Right cardiac atrium (tissue), 5 donors: Measurements from ENCODE around the gene RAB7A. TPM values are rescaled to one million over a fixed set of nuclear protein-coding genes. Genes with fewer than 3 reads are reported as not detected.
"Not testable (repeated sequence)": the region's sequence is repeated elsewhere in the genome, so short reads cannot be mapped to it uniquely, and the experiment has no call there.

Experiments used
- ATAC-seq, 2 donors: fragments of 200-7000 bp; cut with Tn5 transposase; one replicate each; pipeline versions ENCODE4 v1.8.0 to v1.9.1; 2020; ENCODE audit warnings: moderate library complexity in 2 of 2, mild to moderate bottlenecking in 1 of 2
- DNase-seq, 3 donors: peaks; one replicate each; pipeline ENCODE4 v3.0.0-alpha.2; 2020
- H3K27ac ChIP-seq: one replicate; pipeline ENCODE4 v1.5.1; 2013; ENCODE audit warnings: mild to moderate bottlenecking, low read length, control low read depth, moderate library complexity
- H3K27me3 ChIP-seq: one replicate; pipeline ENCODE4 v1.6.1; 2013; ENCODE audit not compliant: control insufficient read depth, insufficient read depth
- H3K4me1 ChIP-seq: one replicate; pipeline ENCODE4 v1.6.1; 2013; ENCODE audit warnings: low read length; ENCODE audit not compliant: control insufficient read depth, insufficient read depth
- H3K4me3 ChIP-seq: one replicate; pipeline ENCODE4 v1.5.1; 2013; ENCODE audit warnings: low read length, control low read depth
- H3K9me3 ChIP-seq: one replicate; pipeline ENCODE4 v1.6.1; 2013; ENCODE audit warnings: low read length; ENCODE audit not compliant: control insufficient read depth
- WGBS: extraction: QIAGEN DNeasy Blood & Tissue Kit; methylation state at CpG from one replicate; pipeline ENCODE4 v1.1.7; 2013; 5-methylcytosine and 5-hydroxymethylcytosine counted together
- intact Hi-C, 4 donors: fragments of 100-400 bp; cut with DNase I; formaldehyde crosslinking; loops; one replicate each; pipeline versions ENCODE4 v1.11.0 to v1.14.0; 2022 to 2023
- polyA plus RNA-seq: library from polyadenylated mRNA; stranded (reverse); fragments of 200-250 nt; gene quantifications from one replicate; pipeline ENCODE4 v1.2.3, GENCODE V29; 2013
- total RNA-seq, 4 donors: library from RNA; stranded (reverse); fragmentation: NEBNext Ultra II Directional; extraction: Animal tissue kit (Norgen Biotek cat#: 25700); gene quantifications; one replicate each; pipeline ENCODE4 v1.2.1, GENCODE V29; 2021
- donor health status: healthy with polysubstance abuse.
- donor health status: DM: no; HTN: yes; CAD: no.
- donor health status: DM: no; HTN: no; CAD: no.
- donor health status: DM: no; HTN: yes; CAD: no; lungs with severe emphysema.
- donor health status: DM: yes; HTN: yes; CAD: no.

The RAB7A gene
- total and polyA plus RNA-seq, 5 donors: 192 to 242 (median 234) TPM

DNA sequence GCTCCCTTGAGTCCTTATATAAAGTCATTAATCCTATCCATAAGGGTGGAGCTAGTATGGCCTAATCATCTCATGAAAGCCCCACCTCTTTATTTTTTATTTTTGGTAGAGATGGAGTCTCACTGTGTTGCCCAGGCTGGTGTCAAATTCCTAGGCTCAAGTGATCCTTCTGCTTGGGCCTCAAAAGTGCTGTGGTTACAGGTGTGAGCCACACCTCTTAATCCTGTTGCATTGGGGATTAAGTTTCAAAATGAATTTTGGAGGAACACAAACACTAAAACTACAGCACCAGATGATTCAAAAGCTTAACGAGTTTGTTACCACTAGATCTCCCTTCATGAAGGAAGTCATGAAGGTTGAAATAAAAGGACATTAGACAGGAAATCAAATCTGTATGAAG, 27.7 kb downstream of the RAB7A start:
- Histone ChIP-seq H3K4me3 (no peak overlapping the region), H3K27ac (no peak overlapping the region), H3K9me3 (no peaks in the 10 kb centered on the region), H3K27me3 (no peaks in the 10 kb centered on the region), H3K4me1 (peaks cover 10% of the 10 kb centered on the region)
- ATAC-seq: no peak
- WGBS: 68% methylated on average over 1 of the region's 1 CpG
- DNase-seq: no peak
- intact Hi-C loops: no loop called here

DNA sequence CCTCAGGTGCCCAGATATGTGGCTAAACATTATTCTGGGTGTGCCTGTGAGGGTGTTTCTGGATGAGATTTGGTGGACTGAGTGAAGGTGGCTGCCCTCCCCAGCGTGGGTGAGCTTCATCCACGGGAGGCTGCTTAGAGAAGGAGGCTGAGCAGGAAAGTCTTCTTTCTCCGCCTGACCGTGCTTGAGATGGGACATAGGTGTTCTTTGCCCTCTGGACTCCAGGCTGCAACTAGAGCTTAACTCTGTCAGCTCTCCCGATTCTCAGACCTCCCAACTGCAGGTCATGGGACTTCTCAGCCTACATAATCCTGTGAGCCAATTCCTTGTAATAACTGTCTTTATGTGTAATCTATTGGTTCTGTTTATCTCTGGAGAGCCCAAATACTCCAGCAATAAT, 34.1 kb downstream of the RAB7A start:
- Histone ChIP-seq H3K9me3 (no peaks in the 10 kb centered on the region), H3K27me3 (no peaks in the 10 kb centered on the region), H3K27ac (no peak overlapping the region), H3K4me1 (peaks cover 5% of the 10 kb centered on the region), H3K4me3 (no peak overlapping the region)
- peak in 1 of 2 donors; percentile 7 for ATAC-seq
- 91% methylated on average over 5 of the region's 5 CpGs for WGBS
- intact Hi-C loops: no loop called here
- no peak for DNase-seq

- 74% methylated on average over 3 of the region's 3 CpGs for WGBS
- Histone ChIP-seq H3K27me3 (no peaks in the 10 kb centered on the region), H3K4me1 (peaks cover 5% of the 10 kb centered on the region), H3K4me3 (no peak overlapping the region), H3K9me3 (no peaks in the 10 kb centered on the region), H3K27ac (no peak overlapping the region)
- intact Hi-C loops: no loop called here
- ATAC-seq: no peak
- no peak for DNase-seq
Observed at GRCh38 chr3:128760881-128761280, 34.9 kb downstream of the RAB7A start.

DNA sequence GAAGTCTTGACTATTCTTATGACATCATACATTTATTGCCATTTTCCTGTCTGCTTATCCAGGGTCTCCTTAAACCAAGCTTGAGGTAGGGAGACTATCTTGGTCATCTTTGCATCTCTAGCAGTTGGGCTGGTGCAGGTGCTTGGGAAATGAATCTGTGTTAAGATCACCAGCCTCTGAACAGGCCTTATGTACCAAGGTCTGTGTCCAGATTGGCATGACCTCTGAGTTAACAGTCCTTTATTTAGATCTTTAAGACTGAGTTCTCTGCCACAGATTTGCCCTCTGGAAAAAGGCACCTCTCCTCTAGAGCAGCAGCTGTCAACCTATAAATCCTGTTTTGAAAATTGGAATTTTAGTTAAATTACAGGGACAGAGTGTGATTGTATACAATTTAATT, 35.4 kb downstream of the RAB7A start:
- Histone ChIP-seq H3K27me3 (no peaks in the 10 kb centered on the region), H3K9me3 (no peaks in the 10 kb centered on the region), H3K4me1 (peaks cover 5% of the 10 kb centered on the region), H3K4me3 (no peak overlapping the region), H3K27ac (no peak overlapping the region)
- ATAC-seq (no peak), DNase-seq (no peak)
- intact Hi-C loops: no loop called here

- DNase-seq (peak in 1 of 3 donors; percentile 58), ATAC-seq (peak; percentile 77 to 84)
- intact Hi-C loops: no loop called here
- peaks cover 13% of the 10 kb centered on the region for H3K4me1 ChIP-seq
- peak overlapping the region; percentile 25 for H3K27ac ChIP-seq
- no peak overlapping the region for H3K4me3 ChIP-seq
- 69% methylated on average over 5 of the region's 5 CpGs for WGBS
- no peaks in the 10 kb centered on the region for H3K9me3 ChIP-seq
- H3K27me3 ChIP-seq: no peaks in the 10 kb centered on the region
Observed at GRCh38 chr3:128763967-128764366, 38.0 kb downstream of the RAB7A start.

- WGBS: 97% methylated on average over 30 of the region's 30 CpGs
- H3K27ac ChIP-seq: no peak overlapping the region
- ATAC-seq: no peak
Observed at GRCh38 chr3:128764863-128765262, 38.9 kb downstream of the RAB7A start.

GRCh38 chr3:128767094-128767750, 41.2 kb downstream of the RAB7A start:
- Histone ChIP-seq H3K27me3 (no peaks in the 10 kb centered on the region), H3K27ac (no peak overlapping the region), H3K4me1 (peaks cover 8% of the 10 kb centered on the region), H3K9me3 (no peaks in the 10 kb centered on the region), H3K4me3 (no peak overlapping the region)
- no peak for ATAC-seq
- intact Hi-C loops: no loop called here
- WGBS: 69% methylated on average over 6 of the region's 6 CpGs
- DNase-seq: no peak

More at GRCh38 chr3:128764863-128765262, 38.9 kb downstream of the RAB7A start:
- Histone ChIP-seq H3K27me3 (no peaks in the 10 kb centered on the region), H3K4me3 (no peak overlapping the region), H3K9me3 (no peaks in the 10 kb centered on the region), H3K4me1 (peaks cover 11% of the 10 kb centered on the region)
- intact Hi-C loops: no loop called here
- peak in 2 of 3 donors; percentile 33 to 56 for DNase-seq

DNA sequence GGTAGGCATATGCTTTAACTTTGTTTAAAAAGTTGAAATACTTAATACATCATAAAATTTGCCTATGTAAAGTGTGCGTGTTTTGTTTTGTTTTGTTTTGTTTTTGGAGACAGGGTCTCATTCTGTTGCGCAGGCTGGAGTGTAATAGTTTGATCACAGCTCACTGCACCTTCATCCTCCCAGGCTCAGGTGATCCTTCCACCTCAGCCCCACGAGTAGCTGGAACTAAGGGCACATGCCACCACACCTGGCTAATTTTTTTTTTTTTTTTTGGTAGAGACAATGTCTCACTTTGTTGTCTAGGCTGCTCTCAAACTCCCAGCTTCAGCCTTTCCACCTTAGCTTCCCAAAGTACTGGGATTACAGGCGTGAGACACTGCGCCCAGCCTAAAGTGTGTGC, 42.5 kb downstream of the RAB7A start:
- H3K4me3 ChIP-seq: no peak overlapping the region
- no peaks in the 10 kb centered on the region for H3K27me3 ChIP-seq
- intact Hi-C loops: no loop called here
- H3K4me1 ChIP-seq: peaks cover 9% of the 10 kb centered on the region
- no peak overlapping the region for H3K27ac ChIP-seq
- 92% methylated on average over 5 of the region's 5 CpGs for WGBS
- ATAC-seq (no peak), DNase-seq (no peak)
- no peaks in the 10 kb centered on the region for H3K9me3 ChIP-seq

DNA sequence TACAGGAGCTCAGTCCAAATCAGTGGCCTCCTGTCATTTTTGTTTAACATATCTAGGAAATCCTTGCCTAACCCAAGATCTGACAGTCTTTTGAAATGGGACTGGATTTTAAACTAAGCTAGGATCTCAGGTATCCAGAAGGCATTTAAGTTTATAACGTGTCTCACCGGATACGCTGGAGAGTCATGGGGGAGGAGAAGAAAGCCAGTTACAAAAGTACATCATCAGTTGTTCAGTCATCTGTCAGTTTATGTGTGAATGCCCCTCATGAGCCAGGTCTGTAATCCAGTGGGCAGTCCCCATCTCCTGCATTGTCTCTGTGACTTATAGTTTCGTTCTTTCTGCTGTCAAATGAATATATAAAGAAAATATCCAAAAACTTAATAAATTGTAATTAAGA, 44.4 kb downstream of the RAB7A start:
- 85% methylated on average over 4 of the region's 4 CpGs for WGBS
- no peak overlapping the region for H3K27ac ChIP-seq
- H3K27me3 ChIP-seq: no peaks in the 10 kb centered on the region
- H3K4me1 ChIP-seq: peaks cover 16% of the 10 kb centered on the region
- DNase-seq (no peak), ATAC-seq (no peak)
- no peak overlapping the region for H3K4me3 ChIP-seq
- intact Hi-C loops: no loop called here
- H3K9me3 ChIP-seq: no peaks in the 10 kb centered on the region

DNA sequence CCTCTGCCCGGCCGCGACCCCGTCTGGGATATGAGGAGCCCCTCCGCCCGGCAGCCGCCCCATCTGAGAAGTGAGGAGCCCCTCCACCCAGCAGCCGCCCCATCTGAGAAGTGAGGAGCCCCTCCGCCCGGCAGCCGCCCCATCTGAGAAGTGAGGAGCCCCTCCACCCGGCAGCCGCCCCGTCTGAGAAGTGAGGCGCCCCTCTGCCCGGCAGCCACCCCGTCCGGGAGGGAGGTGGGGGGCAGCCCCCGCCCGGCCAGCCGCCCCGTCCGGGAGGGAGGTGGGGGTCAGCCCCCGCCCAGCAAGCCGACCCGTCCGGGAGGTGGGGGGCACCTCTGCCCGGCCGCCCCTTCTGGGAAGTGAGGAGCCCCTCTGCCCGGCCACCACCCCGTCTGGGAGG, 47.2 kb downstream of the RAB7A start:
- H3K27me3 ChIP-seq, H3K4me1 ChIP-seq, ATAC-seq, H3K4me3 ChIP-seq, H3K27ac ChIP-seq, H3K9me3 ChIP-seq, intact Hi-C loops: not testable (repeated sequence)
- DNase-seq: peak in 1 of 3 donors; percentile 65
- 98% methylated on average over 31 of the region's 31 CpGs for WGBS

GRCh38 chr3:128773592-128773991, 47.6 kb downstream of the RAB7A start:
- H3K4me3 ChIP-seq, H3K4me1 ChIP-seq, H3K27me3 ChIP-seq, H3K27ac ChIP-seq, intact Hi-C loops, H3K9me3 ChIP-seq, ATAC-seq, DNase-seq: not testable (repeated sequence)
- 81% methylated on average over 6 of the region's 6 CpGs for WGBS

DNA sequence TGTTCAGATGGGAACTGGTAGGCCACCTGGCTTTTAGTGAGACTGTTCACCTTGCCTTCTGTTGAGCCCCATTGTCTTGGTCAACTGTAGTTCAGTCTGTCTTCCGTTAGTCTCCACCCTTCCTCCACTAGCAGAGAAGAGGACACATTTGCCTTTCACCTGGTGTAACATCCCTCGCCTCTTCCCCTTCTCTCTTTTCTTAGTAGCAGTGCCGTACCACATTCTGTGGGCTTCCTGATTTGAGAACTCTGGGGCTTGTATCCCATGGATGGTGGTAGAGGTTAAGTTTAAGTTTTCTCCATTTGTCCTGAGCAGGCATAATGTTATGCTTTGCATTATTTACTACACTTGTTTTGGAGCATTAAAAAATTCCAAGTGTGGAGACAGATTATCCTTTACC, 49.3 kb downstream of the RAB7A start:
- intact Hi-C loops: no loop called here
- H3K4me1 ChIP-seq: peaks cover 7% of the 10 kb centered on the region
- H3K27ac ChIP-seq: no peak overlapping the region
- no peak overlapping the region for H3K4me3 ChIP-seq
- DNase-seq (no peak), ATAC-seq (no peak)
- H3K27me3 ChIP-seq: no peaks in the 10 kb centered on the region
- WGBS: 84% methylated on average over 3 of the region's 3 CpGs
- H3K9me3 ChIP-seq: no peaks in the 10 kb centered on the region
